Effector CD4-positive, alpha-beta T cell (primary cell): Measurements from ENCODE around the gene ADRA2A.

ENCODE experiments used
- DNase-seq: peaks from one replicate; pipeline ENCODE4 v3.0.0-alpha.2; 2020

ADRA2A gene

GRCh38 chr10:111113238-111113960 is 36.6 kb downstream of the ADRA2A start:
- no peak for DNase-seq

DNA sequence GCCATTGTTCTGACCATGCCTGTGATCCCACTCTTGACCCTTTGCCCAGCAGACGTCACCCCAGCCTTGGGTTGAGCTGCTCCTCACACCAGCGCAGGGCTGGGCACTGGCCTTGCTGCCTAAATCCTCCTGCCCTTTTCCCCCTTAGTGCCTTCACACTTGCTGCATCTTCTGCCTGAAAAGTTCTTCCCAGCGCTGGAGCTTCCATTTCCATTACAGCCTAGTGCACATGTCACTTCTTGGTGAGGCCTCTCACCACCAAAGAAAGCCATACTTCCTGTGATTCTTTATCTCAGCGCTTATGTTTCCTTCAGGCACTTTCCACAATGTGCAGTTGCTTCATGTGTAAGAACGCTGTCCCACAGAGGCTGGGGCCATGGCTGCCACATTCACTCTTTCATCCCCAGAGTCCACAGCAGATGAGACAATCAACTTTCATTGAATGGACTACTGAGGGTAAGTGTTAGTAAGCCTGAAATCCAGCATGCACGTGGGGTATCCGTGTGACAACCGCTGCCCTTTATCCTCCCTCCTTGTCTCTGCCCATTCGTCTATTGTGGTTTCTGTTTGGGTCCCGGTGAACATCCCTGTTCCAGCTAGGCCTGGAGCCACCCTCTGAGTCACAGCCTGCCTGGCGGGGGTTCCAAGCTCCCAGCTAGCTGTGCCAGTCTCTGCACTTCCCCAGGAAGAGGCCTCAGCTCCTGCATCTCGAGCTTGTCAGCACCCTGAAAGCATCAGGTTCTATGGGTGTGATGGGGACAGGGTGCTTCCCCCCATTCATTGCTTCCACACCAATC is 37.3 kb downstream of the ADRA2A start:
- DNase-seq, result no peak

GRCh38 chr10:111114758-111115500 is 38.1 kb downstream of the ADRA2A start:
- no peak for DNase-seq

GRCh38 chr10:111116211-111116610 is 39.4 kb downstream of the ADRA2A start:
- DNase-seq, result no peak

DNA sequence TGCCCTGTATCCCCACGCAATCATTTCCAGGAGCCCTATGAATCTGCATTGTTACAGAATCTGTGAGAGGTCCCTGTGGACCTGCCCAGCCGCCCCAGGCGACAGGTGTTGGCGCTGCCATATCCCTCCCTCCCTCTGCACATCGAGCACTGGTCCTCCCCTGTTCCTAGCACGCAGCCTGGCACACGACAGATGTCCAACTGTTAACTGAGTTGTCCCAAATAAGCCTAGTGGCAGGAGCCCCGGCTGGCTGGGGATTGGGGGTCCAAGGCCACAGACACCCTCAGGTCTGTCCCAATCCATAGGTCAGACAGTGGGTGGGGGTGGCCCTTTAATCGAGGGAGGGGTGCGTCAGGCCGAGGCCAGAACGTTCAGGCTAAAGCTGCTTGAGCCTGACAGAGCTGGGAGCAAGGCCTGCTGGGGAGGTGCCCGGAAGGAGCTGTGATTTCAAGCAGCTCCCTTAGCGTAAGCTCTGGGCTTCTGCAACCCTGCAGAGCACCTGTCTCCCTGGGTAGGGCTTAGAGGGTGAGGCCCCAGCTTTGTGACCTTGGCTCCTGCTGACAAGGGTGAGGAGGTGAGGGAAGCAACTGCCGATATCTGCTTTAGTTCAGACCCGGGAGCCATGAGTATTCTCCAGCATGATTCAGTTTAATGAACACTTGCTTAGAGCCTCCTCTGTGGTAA is 40.1 kb downstream of the ADRA2A start:
- DNase-seq, result no peak

DNA sequence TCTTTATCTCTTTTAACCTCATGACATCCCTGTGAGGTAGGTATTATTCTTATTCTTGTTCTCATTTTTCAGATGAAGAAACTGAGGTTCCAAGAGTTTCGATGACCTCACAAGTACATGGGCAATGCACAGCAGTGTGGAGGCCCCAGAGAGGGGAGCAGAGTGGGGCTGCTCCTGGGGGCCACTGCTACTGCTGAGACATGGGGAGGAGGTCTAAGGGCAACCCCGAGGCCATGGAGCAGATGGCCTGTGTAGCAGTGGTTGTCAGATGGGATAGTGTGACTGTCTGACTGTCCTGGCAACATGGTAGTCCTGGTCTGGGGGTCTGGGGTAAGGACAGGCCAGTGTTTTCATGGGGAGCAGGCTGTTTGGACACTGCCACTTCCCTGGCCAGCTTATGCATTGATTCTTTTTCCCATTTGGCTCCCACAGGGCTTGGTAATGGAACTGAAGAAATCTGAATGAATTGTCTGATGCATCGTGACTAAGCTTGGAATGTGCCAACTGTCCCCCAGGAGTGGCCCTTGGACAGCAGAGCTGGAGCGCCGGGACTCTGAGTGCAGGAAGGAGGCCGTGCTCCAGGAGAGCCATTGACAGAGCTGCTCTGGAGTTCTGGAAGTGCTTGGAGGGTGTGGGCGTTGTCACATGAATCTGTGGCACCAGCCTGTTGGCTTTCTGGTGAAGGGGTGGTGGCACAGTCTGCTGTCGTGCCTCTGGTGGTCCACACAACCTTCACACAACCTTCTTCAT is 40.9 kb downstream of the ADRA2A start:
- no peak for DNase-seq

GRCh38 chr10:111118758-111119157 is 41.9 kb downstream of the ADRA2A start:
- DNase-seq, result no peak

GRCh38 chr10:111119637-111120036 is 42.8 kb downstream of the ADRA2A start:
- no peak for DNase-seq

- DNase-seq, result no peak
Measured at GRCh38 chr10:111122127-111122526, 45.3 kb downstream of the ADRA2A start.

DNA sequence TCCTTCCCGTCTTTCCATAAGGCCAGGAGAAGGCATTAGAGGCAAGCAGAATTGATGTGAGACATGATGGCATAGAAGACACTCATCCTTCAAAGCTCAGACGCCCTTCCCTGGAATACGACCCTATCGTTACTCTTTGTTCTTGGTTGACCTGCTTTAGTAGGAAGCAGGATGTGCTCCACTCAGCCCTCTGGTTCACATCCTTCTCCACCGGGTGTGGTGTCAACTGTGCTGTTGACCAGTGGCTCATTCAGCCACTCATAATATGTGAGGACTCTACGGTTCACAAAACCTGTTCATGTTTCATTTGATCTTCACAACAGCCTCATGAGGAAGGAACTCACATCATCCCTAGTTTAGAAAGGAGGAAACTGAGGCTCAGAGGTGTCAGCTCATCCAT is 47.1 kb downstream of the ADRA2A start:
- no peak for DNase-seq

- DNase-seq, result no peak
Measured at GRCh38 chr10:111125102-111125501, 48.3 kb downstream of the ADRA2A start.

GRCh38 chr10:111126077-111126476 is 49.2 kb downstream of the ADRA2A start:
- no peak for DNase-seq

GRCh38 chr10:111127081-111127848 is 50.4 kb downstream of the ADRA2A start:
- no peak for DNase-seq

DNA sequence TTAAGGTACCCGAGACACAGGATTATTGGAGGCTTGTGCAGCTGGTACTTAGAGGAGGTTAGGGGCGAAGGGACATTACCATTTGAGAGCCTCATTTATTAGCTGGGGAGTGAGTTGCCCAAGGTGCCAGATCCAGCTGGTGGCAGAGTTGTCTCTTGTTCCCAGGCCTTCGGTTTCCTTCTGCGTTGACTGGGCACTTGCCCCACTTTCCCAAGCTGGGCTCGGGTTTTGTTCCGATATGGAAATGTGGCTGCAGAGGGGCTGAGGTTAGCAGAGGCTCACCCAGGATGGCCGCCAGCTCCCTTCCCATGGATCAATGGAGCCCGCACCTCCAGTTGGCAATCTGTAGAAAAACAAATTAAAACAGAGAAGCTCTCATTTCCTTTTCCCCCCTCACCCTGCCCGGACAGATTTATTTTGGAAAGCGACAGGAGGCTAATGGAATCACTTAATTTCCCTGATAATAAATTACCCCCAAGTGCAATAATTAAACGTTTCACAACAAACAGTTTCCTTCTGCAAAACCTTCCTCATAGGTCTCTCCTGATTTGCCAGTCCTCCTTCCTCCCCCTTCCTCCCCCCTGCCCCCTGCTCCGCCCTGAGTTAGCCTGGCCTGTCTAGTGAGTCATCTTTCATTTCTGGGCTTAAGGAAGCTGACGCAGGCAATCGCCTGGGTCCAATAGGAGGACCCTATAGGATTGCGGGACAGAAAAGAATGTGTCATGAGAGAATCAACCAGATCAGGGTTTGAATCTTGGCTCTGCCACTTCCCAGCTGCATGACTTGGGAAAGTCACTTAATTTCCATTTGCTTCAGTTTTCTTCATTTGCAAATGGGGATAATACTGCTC is 51.7 kb downstream of the ADRA2A start:
- no peak for DNase-seq

GRCh38 chr10:111129363-111129762 is 52.5 kb downstream of the ADRA2A start:
- DNase-seq, result no peak

DNA sequence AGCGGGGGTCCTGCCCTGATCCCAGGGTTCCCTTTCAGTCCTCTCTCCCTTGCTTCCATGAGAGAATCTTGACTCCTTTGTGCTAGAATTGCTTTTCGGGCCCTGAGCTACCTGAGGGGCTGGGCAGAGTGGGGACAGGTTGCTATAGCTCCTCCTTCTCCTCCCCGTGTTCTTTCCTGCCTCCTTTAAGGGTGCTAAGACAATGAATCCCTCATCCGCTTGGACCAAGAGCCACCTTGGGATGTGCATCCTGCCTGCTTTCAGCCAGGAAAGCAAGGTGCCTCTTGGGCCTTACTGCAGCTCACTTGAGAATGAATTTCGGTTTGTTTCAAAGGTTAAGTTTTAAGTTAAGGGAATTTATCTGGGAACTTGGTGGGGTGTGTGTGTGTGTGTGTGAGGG is 53.6 kb downstream of the ADRA2A start:
- DNase-seq, result no peak
